Gastroesophageal sphincter (tissue), 3 donors: ENCODE results near the gene SRRD.

Experiments used
- CTCF ChIP-seq, 4 experiments: fragments of 200-600 bp in 2 of 4; fragments of 450-650 bp in 2 of 4; sonication (generic) in 1 of 4; IDR thresholded peaks; one replicate each; pipeline ENCODE4 v1.5.1; 2017 to 2019; ENCODE audit warnings: antibody characterized with exemption in 4 of 4, mild to moderate bottlenecking in 2 of 4, moderate library complexity in 2 of 4
- EP300 ChIP-seq: sonication (generic); formaldehyde crosslinking; IDR thresholded peaks from one replicate; pipeline ENCODE4 v1.6.1; 2017; ENCODE audit warnings: antibody characterized with exemption, mild to moderate bottlenecking
- POLR2A ChIP-seq, 2 donors: fragments of 450-650 bp; IDR thresholded peaks; one replicate each; pipeline ENCODE4 v1.6.1; 2017; ENCODE audit warnings: antibody characterized with exemption in 2 of 2, mild to moderate bottlenecking in 2 of 2, moderate library complexity in 1 of 2
- POLR2AphosphoS5 ChIP-seq: sonication (generic); formaldehyde crosslinking; IDR thresholded peaks from one replicate; pipeline ENCODE4 v1.6.1; 2017; ENCODE audit warnings: antibody characterized with exemption

GRCh38 chr22:26447584-26448329 is 35.9 kb upstream of the SRRD start:
- TF ChIP-seq POLR2AphosphoS5 (no peak), POLR2A (IDR thresholded peaks at IDR 0.05) (no peak), CTCF (IDR thresholded peaks at IDR 0.05) (no peak), EP300 (no peak)
